Uterus (tissue), 2 donors: ENCODE measurements around the gene TSHB.

ENCODE experiments used
- POLR2A ChIP-seq, 2 donors: fragments of 450-650 bp; IDR thresholded peaks; one replicate each; pipeline ENCODE4 v1.6.1; 2016; ENCODE audit warnings: antibody characterized with exemption in 2 of 2, mild to moderate bottlenecking in 1 of 2, moderate library complexity in 1 of 2
- TF ChIP-seq, protein P1 (sequence below), 4 experiments: fragments of 200-600 bp in 2 of 4; fragments of 450-650 bp in 2 of 4; sonication (generic) in 2 of 4; IDR thresholded peaks; one replicate each; pipeline ENCODE4 v1.5.1; 2016 to 2019; ENCODE audit warnings: antibody characterized with exemption in 4 of 4, mild to moderate bottlenecking in 2 of 4, moderate library complexity in 1 of 4

DNA sequence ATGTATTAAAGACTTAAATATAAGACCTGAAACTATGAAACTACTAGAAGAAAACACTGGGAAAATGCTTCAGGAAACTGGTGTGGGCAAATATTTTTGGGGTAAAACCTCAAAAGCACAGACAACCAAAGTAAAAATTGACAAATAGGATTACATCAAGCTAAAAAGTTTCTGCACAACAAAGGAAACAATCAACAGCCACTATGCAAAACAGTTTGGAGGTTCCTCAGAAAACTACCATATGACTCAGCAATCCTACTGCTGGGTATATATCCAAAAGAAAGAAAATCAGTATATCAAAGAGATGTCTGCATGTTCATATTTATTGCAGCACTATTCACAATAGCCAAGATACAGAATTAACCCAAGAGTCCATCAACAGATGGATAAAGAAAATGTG is 17.1 kb downstream of the TSHB start:
- TF ChIP-seq, protein P1, sequence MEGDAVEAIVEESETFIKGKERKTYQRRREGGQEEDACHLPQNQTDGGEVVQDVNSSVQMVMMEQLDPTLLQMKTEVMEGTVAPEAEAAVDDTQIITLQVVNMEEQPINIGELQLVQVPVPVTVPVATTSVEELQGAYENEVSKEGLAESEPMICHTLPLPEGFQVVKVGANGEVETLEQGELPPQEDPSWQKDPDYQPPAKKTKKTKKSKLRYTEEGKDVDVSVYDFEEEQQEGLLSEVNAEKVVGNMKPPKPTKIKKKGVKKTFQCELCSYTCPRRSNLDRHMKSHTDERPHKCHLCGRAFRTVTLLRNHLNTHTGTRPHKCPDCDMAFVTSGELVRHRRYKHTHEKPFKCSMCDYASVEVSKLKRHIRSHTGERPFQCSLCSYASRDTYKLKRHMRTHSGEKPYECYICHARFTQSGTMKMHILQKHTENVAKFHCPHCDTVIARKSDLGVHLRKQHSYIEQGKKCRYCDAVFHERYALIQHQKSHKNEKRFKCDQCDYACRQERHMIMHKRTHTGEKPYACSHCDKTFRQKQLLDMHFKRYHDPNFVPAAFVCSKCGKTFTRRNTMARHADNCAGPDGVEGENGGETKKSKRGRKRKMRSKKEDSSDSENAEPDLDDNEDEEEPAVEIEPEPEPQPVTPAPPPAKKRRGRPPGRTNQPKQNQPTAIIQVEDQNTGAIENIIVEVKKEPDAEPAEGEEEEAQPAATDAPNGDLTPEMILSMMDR (IDR thresholded peaks at IDR 0.05) = no peak
- TF ChIP-seq POLR2A (IDR thresholded peaks at IDR 0.05) = no peak
